HT-29 (cell line): ENCODE data around the gene PIK3AP1. TPM values are rescaled to one million over a fixed set of nuclear protein-coding genes. Genes with fewer than 3 reads are reported as not detected.
"Not testable (repeated sequence)": the region's sequence is repeated elsewhere in the genome, so short reads cannot be mapped to it uniquely, and the experiment has no call there.

ENCODE experiments used
- DNase-seq: peaks from one replicate; pipeline ENCODE4 v3.0.0-alpha.2; 2015; ENCODE audit warnings: low spot score
- small RNA-seq: library from RNA; depleted of rRNA; stranded (forward); fragments of <200 nt; gene quantifications from one replicate; pipeline ENCODE3, GENCODE V24; 2014
- total RNA-seq: library from RNA; depleted of rRNA; stranded (reverse); fragments of >200 nt; shearing (Covaris generic); gene quantifications from 2 replicates; pipeline ENCODE4 v1.2.3, GENCODE V29; 2014; rRNA removed

Gene PIK3AP1
- total RNA-seq, 1 experiment from 2014 or later: 12.8 TPM

- DNase-seq: peak; percentile 28
These were observed 142.3 kb downstream of the PIK3AP1 start for GRCh38 chr10:96578022-96578421.

GRCh38 chr10:96577069-96577468 is 143.2 kb downstream of the PIK3AP1 start:
- peak; percentile 52 for DNase-seq

GRCh38 chr10:96576277-96576980 is 143.9 kb downstream of the PIK3AP1 start:
- no peak for DNase-seq

GRCh38 chr10:96574564-96574963 is 145.8 kb downstream of the PIK3AP1 start:
- not testable (repeated sequence) for DNase-seq

GRCh38 chr10:96573036-96573435 is 147.3 kb downstream of the PIK3AP1 start:
- DNase-seq: no peak

GRCh38 chr10:96570983-96571964 is 149.0 kb downstream of the PIK3AP1 start:
- DNase-seq: no peak

- DNase-seq: no peak
These were observed 149.8 kb downstream of the PIK3AP1 start for GRCh38 chr10:96570511-96570910.

GRCh38 chr10:96568402-96568801 is 151.9 kb downstream of the PIK3AP1 start:
- DNase-seq: no peak

GRCh38 chr10:96565774-96566173 is 154.5 kb downstream of the PIK3AP1 start:
- no peak for DNase-seq

- DNase-seq: no peak
These were observed 159.1 kb downstream of the PIK3AP1 start for GRCh38 chr10:96560966-96561887.

- no peak for DNase-seq
These were observed 159.8 kb downstream of the PIK3AP1 start for GRCh38 chr10:96560489-96560888.

GRCh38 chr10:96556003-96556402 is 164.3 kb downstream of the PIK3AP1 start:
- peak; percentile 38 for DNase-seq

GRCh38 chr10:96555330-96555729 is 165.0 kb downstream of the PIK3AP1 start:
- no peak for DNase-seq

- no peak for DNase-seq
These were observed 171.7 kb downstream of the PIK3AP1 start for GRCh38 chr10:96548589-96548988.

- DNase-seq: not testable (repeated sequence)
These were observed 174.8 kb downstream of the PIK3AP1 start for GRCh38 chr10:96545558-96545957.

Small RNAs within 50 kb of the gene (small RNA-seq; reads per million reads assigned to genes)
- gene RNA5SP324 (2.4 reads per million, percentile 70 among the genes with 10 or more reads in this experiment), gene RNU6-1274P (not detected)

Other genes starting within 250 kb of the PIK3AP1 start
- not detected in 2 replicates for gene TLL2, start 206.6 kb downstream of the PIK3AP1 start, total RNA-seq
- 42.3 and 52.0 TPM in 2 replicates for gene TM9SF3, start 133.5 kb downstream of the PIK3AP1 start, total RNA-seq
- gene LCOR, start 111.8 kb upstream of the PIK3AP1 start, total RNA-seq: 20.2 and 25.3 TPM in 2 replicates